ENCODE measurements around the gene COL13A1.

COL13A1 gene

GRCh38 chr10:69904533-69904932 is 102.8 kb downstream of the COL13A1 start:
- peak; percentile 28 for ATAC-seq (replicated peaks; ENCODE audit: extremely low read depth, poor library complexity, severe bottlenecking)
- DNase-seq (ENCODE audit: low spot score in 2 of 2) = no peak
- Mint-ChIP-seq H3K4me3 (no peak overlapping the region), H3K4me1 (no peaks in the 10 kb centered on the region), H3K36me3 (ENCODE audit: insufficient read depth) (peaks cover 2% of the 10 kb centered on the region), H3K27ac (ENCODE audit: low read depth) (no peak overlapping the region), H3K27me3 (peaks cover 10% of the 10 kb centered on the region), H3K9me3 (no peaks in the 10 kb centered on the region)

- ATAC-seq (replicated peaks; ENCODE audit: extremely low read depth, poor library complexity, severe bottlenecking) (no peak), DNase-seq (ENCODE audit: low spot score in 2 of 2) (no peak)
- Mint-ChIP-seq H3K27ac (ENCODE audit: low read depth) (no peak overlapping the region), H3K9me3 (no peaks in the 10 kb centered on the region), H3K4me3 (no peak overlapping the region), H3K36me3 (ENCODE audit: insufficient read depth) (peaks cover 2% of the 10 kb centered on the region), H3K27me3 (peaks cover 10% of the 10 kb centered on the region), H3K4me1 (no peaks in the 10 kb centered on the region)
These were observed 104.7 kb downstream of the COL13A1 start for GRCh38 chr10:69906425-69906824.

- Mint-ChIP-seq H3K36me3 (ENCODE audit: insufficient read depth) (peaks cover 2% of the 10 kb centered on the region), H3K27ac (ENCODE audit: low read depth) (no peak overlapping the region), H3K9me3 (no peaks in the 10 kb centered on the region), H3K4me3 (no peak overlapping the region), H3K27me3 (peaks cover 10% of the 10 kb centered on the region), H3K4me1 (no peaks in the 10 kb centered on the region)
- no peak for ATAC-seq (replicated peaks; ENCODE audit: extremely low read depth, poor library complexity, severe bottlenecking)
- no peak for DNase-seq (ENCODE audit: low spot score in 2 of 2)
These were observed 105.8 kb downstream of the COL13A1 start for GRCh38 chr10:69907517-69907916.

GRCh38 chr10:69908124-69908523 is 106.4 kb downstream of the COL13A1 start:
- H3K4me1 Mint-ChIP-seq = no peaks in the 10 kb centered on the region
- H3K27ac Mint-ChIP-seq (ENCODE audit: low read depth) = no peak overlapping the region
- peaks cover 16% of the 10 kb centered on the region for H3K27me3 Mint-ChIP-seq
- DNase-seq (ENCODE audit: low spot score in 2 of 2) = no peak
- peaks cover 2% of the 10 kb centered on the region for H3K36me3 Mint-ChIP-seq (ENCODE audit: insufficient read depth)
- no peak for ATAC-seq (replicated peaks; ENCODE audit: extremely low read depth, poor library complexity, severe bottlenecking)
- H3K9me3 Mint-ChIP-seq = no peaks in the 10 kb centered on the region
- no peak overlapping the region for H3K4me3 Mint-ChIP-seq

GRCh38 chr10:69910561-69910960 is 108.9 kb downstream of the COL13A1 start:
- H3K9me3 Mint-ChIP-seq = no peaks in the 10 kb centered on the region
- H3K27ac Mint-ChIP-seq (ENCODE audit: low read depth) = no peak overlapping the region
- ATAC-seq (replicated peaks; ENCODE audit: extremely low read depth, poor library complexity, severe bottlenecking) (no peak), DNase-seq (ENCODE audit: low spot score in 2 of 2) (no peak)
- H3K4me1 Mint-ChIP-seq = no peaks in the 10 kb centered on the region
- peaks cover 16% of the 10 kb centered on the region for H3K27me3 Mint-ChIP-seq
- H3K36me3 Mint-ChIP-seq (ENCODE audit: insufficient read depth) = peaks cover 2% of the 10 kb centered on the region
- H3K4me3 Mint-ChIP-seq = no peak overlapping the region

GRCh38 chr10:69911613-69912528 is 110.2 kb downstream of the COL13A1 start:
- H3K4me3 Mint-ChIP-seq = no peak overlapping the region
- H3K9me3 Mint-ChIP-seq = no peaks in the 10 kb centered on the region
- peaks cover 25% of the 10 kb centered on the region for H3K27me3 Mint-ChIP-seq
- no peak overlapping the region for H3K27ac Mint-ChIP-seq (ENCODE audit: low read depth)
- no peaks in the 10 kb centered on the region for H3K4me1 Mint-ChIP-seq
- no peak for ATAC-seq (replicated peaks; ENCODE audit: extremely low read depth, poor library complexity, severe bottlenecking)
- DNase-seq (ENCODE audit: low spot score in 2 of 2) = no peak
- H3K36me3 Mint-ChIP-seq (ENCODE audit: insufficient read depth) = peaks cover 2% of the 10 kb centered on the region

- Mint-ChIP-seq H3K36me3 (ENCODE audit: insufficient read depth) (peaks cover 2% of the 10 kb centered on the region), H3K27me3 (peaks cover 26% of the 10 kb centered on the region), H3K9me3 (no peaks in the 10 kb centered on the region), H3K4me3 (no peak overlapping the region), H3K4me1 (no peaks in the 10 kb centered on the region), H3K27ac (ENCODE audit: low read depth) (no peak overlapping the region)
- ATAC-seq (replicated peaks; ENCODE audit: extremely low read depth, poor library complexity, severe bottlenecking) = no peak
- DNase-seq (ENCODE audit: low spot score in 2 of 2) = no peak
These were observed 110.9 kb downstream of the COL13A1 start for GRCh38 chr10:69912589-69912988.

GRCh38 chr10:69913606-69914382 is 112.1 kb downstream of the COL13A1 start:
- no peaks in the 10 kb centered on the region for H3K9me3 Mint-ChIP-seq
- H3K4me1 Mint-ChIP-seq = no peaks in the 10 kb centered on the region
- no peak overlapping the region for H3K4me3 Mint-ChIP-seq
- peaks cover 26% of the 10 kb centered on the region for H3K27me3 Mint-ChIP-seq
- no peak for DNase-seq (ENCODE audit: low spot score in 2 of 2)
- no peak for ATAC-seq (replicated peaks; ENCODE audit: extremely low read depth, poor library complexity, severe bottlenecking)
- no peaks in the 10 kb centered on the region for H3K36me3 Mint-ChIP-seq (ENCODE audit: insufficient read depth)
- H3K27ac Mint-ChIP-seq (ENCODE audit: low read depth) = no peak overlapping the region

GRCh38 chr10:69914398-69915214 is 112.9 kb downstream of the COL13A1 start:
- Mint-ChIP-seq H3K4me3 (no peak overlapping the region), H3K27ac (ENCODE audit: low read depth) (no peak overlapping the region), H3K27me3 (peaks cover 27% of the 10 kb centered on the region), H3K9me3 (no peaks in the 10 kb centered on the region), H3K36me3 (ENCODE audit: insufficient read depth) (no peaks in the 10 kb centered on the region), H3K4me1 (no peaks in the 10 kb centered on the region)
- peak; percentile 27 to 38 for DNase-seq (ENCODE audit: low spot score in 2 of 2)
- ATAC-seq (replicated peaks; ENCODE audit: extremely low read depth, poor library complexity, severe bottlenecking) = no peak

GRCh38 chr10:69915215-69915560 is 113.5 kb downstream of the COL13A1 start:
- Mint-ChIP-seq H3K27ac (ENCODE audit: low read depth) (no peak overlapping the region), H3K4me1 (no peaks in the 10 kb centered on the region), H3K9me3 (no peaks in the 10 kb centered on the region), H3K36me3 (ENCODE audit: insufficient read depth) (no peaks in the 10 kb centered on the region), H3K4me3 (no peak overlapping the region), H3K27me3 (peaks cover 33% of the 10 kb centered on the region)
- no peak for DNase-seq (ENCODE audit: low spot score in 2 of 2)
- no peak for ATAC-seq (replicated peaks; ENCODE audit: extremely low read depth, poor library complexity, severe bottlenecking)

GRCh38 chr10:69916118-69916517 is 114.4 kb downstream of the COL13A1 start:
- H3K27ac Mint-ChIP-seq (ENCODE audit: low read depth) = no peak overlapping the region
- no peaks in the 10 kb centered on the region for H3K36me3 Mint-ChIP-seq (ENCODE audit: insufficient read depth)
- no peak for DNase-seq (ENCODE audit: low spot score in 2 of 2)
- no peak for ATAC-seq (replicated peaks; ENCODE audit: extremely low read depth, poor library complexity, severe bottlenecking)
- H3K27me3 Mint-ChIP-seq = peaks cover 42% of the 10 kb centered on the region
- no peak overlapping the region for H3K4me3 Mint-ChIP-seq
- H3K4me1 Mint-ChIP-seq = no peaks in the 10 kb centered on the region
- H3K9me3 Mint-ChIP-seq = no peaks in the 10 kb centered on the region

GRCh38 chr10:69918036-69918435 is 116.3 kb downstream of the COL13A1 start:
- Mint-ChIP-seq H3K36me3 (ENCODE audit: insufficient read depth) (no peaks in the 10 kb centered on the region), H3K27me3 (peaks cover 52% of the 10 kb centered on the region), H3K4me3 (no peak overlapping the region), H3K9me3 (no peaks in the 10 kb centered on the region), H3K4me1 (no peaks in the 10 kb centered on the region), H3K27ac (ENCODE audit: low read depth) (no peak overlapping the region)
- ATAC-seq (replicated peaks; ENCODE audit: extremely low read depth, poor library complexity, severe bottlenecking) (no peak), DNase-seq (ENCODE audit: low spot score in 2 of 2) (no peak)
